ENCODE results near the gene TNP1. TPM values are rescaled to one million over a fixed set of nuclear protein-coding genes. Genes with fewer than 3 reads are reported as not detected.

Gene TNP1
- total and polyA plus RNA-seq, 3 donors from 2014 or later, result 2,101 to 8,033 (median 6,608) TPM

DNA sequence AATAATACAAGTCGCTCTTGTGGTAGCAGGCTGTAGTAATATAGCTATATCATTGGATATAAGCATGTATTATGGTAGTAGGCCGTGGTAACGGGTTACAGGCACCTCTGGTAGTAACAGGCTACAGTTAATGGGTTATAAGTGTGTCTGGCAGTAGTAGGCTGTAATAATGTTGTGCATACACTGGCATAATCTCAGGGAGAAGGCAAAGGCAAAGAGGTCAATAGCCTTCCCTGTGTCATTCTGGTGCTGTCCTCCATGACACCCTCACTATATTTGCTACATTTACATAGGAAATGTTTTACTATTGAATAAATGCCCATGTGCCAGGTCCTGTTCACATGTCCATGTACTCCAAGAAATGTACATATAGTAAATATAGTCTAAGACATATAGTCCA lies 12.8 kb upstream of the TNP1 start:
- intact Hi-C loops (cut with DNase I; ENCODE audit: low total_unique reads), result no loop called here
- H3K27ac ChIP-seq, result no peak overlapping the region
- H3K4me3 ChIP-seq, result no peak overlapping the region
- TF ChIP-seq POLR2A (IDR thresholded peaks at IDR 0.05), result no peak
- TF ChIP-seq, protein P1, sequence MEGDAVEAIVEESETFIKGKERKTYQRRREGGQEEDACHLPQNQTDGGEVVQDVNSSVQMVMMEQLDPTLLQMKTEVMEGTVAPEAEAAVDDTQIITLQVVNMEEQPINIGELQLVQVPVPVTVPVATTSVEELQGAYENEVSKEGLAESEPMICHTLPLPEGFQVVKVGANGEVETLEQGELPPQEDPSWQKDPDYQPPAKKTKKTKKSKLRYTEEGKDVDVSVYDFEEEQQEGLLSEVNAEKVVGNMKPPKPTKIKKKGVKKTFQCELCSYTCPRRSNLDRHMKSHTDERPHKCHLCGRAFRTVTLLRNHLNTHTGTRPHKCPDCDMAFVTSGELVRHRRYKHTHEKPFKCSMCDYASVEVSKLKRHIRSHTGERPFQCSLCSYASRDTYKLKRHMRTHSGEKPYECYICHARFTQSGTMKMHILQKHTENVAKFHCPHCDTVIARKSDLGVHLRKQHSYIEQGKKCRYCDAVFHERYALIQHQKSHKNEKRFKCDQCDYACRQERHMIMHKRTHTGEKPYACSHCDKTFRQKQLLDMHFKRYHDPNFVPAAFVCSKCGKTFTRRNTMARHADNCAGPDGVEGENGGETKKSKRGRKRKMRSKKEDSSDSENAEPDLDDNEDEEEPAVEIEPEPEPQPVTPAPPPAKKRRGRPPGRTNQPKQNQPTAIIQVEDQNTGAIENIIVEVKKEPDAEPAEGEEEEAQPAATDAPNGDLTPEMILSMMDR (IDR thresholded peaks at IDR 0.05), result no peak
- H3K9me3 ChIP-seq, result no peaks in the 10 kb centered on the region
- WGBS, 2 donors, result 94 to 95% methylated on average over 3 of the region's 3 CpGs
- no peak for DNase-seq
- H3K4me1 ChIP-seq, result no peaks in the 10 kb centered on the region
- H3K36me3 ChIP-seq (ENCODE audit: low read depth, missing control alignments), result no peaks in the 10 kb centered on the region
- no peaks in the 10 kb centered on the region for H3K27me3 ChIP-seq

DNA sequence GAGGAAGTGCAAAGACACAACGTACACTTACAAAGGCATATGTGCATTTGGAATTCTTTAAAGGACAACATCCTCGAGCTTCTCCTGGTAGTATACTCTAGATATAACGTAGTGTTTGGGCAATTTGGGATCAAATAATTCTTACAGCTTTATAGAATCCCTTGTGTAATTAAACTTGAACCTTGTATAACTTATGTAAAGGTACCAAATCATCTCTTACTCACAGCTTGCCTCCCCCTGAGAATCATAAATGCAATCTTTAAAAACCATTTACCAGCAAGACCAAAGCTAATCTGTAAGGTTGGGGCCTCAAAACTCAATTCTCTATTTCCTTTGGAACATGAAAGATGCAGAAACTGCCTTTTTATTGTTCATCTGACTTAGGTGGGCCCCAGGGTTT lies 12.2 kb upstream of the TNP1 start:
- no peak for TF ChIP-seq POLR2A (IDR thresholded peaks at IDR 0.05)
- TF ChIP-seq, protein P1 (IDR thresholded peaks at IDR 0.05), result no peak
- Histone ChIP-seq H3K9me3 (no peaks in the 10 kb centered on the region), H3K4me3 (no peak overlapping the region), H3K4me1 (no peaks in the 10 kb centered on the region), H3K27me3 (no peaks in the 10 kb centered on the region), H3K36me3 (ENCODE audit: low read depth, missing control alignments) (no peaks in the 10 kb centered on the region), H3K27ac (no peak overlapping the region)
- no peak for DNase-seq
- WGBS, 2 donors, result 89 to 96% methylated on average over 3 of the region's 3 CpGs
- intact Hi-C loops (cut with DNase I; ENCODE audit: low total_unique reads), result no loop called here

DNA sequence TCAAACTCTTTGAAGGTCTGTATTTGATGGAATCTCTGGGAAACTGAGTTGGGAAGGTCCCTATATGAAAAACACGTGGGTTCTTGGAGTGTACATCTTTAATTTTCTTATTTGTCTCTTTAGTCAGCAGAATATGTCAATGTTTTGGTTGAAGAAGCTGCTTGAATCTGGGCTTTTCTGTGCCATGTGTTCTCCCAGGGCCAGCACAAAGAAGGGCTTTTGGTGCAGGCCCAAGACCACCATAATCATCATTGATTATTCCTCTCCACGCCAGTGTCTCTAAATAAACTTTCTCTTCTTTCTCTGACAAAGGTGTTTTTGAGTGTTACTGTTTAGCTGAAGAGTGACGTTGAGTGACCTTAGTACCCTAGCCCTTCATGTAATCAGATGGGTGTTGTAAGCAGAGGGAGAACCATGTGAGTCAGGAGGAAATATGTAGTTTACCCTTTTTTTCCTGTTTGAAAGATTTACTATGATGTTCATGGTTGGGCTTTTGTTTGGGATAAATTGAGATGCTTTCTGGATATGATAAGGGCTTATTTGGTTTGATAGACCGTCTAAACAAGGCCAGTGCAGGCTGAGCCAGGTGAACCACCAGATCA lies 11.6 kb upstream of the TNP1 start:
- Histone ChIP-seq H3K27me3 (no peaks in the 10 kb centered on the region), H3K36me3 (ENCODE audit: low read depth, missing control alignments) (no peaks in the 10 kb centered on the region), H3K9me3 (no peaks in the 10 kb centered on the region), H3K27ac (no peak overlapping the region), H3K4me1 (no peaks in the 10 kb centered on the region), H3K4me3 (no peak overlapping the region)
- DNase-seq, result no peak
- no peak for TF ChIP-seq POLR2A (IDR thresholded peaks at IDR 0.05)
- TF ChIP-seq, protein P1 (IDR thresholded peaks at IDR 0.05), result no peak
- WGBS, 2 donors, result 72 to 89% methylated on average over 4 of the region's 4 CpGs
- intact Hi-C loops (cut with DNase I; ENCODE audit: low total_unique reads), result no loop called here

DNA sequence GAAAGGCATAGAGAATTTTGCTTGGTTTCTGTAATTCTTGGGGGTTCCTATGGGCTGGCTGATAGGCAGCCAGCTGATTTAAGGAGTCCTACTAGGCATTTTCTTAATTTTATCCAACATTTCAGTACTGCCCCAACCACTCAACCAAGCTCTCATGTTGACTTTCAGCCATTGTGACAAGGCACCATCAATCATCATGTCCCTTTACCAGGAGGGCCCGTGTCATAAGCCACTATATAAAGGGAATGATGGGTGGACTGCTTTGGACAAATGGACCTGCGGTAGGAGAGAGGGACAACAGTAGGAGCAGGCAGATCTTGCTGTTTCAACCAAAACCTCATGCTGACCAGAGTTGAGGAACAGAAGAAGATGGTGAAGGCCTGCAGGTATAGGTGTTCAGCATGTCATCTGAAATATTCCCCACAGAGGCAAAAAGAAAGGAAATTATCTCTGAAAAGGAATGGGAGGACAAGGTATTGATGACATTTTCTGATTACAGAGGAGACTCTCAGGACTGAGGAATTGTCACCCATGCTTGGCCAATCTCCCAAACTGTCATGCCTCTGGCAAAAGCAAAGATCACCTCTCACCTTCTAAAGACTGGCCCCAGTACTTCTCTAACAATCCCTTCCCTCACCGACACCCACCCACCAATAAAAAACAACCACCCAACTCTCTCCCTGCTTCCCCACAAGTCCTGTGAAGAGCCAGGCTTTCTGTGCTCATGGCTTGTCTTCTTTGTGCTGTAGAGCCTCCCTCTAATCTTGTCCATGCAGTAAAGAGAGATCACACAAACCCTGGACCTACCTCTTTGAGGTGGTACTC lies 10.9 kb upstream of the TNP1 start:
- no peaks in the 10 kb centered on the region for H3K4me1 ChIP-seq
- intact Hi-C loops (cut with DNase I; ENCODE audit: low total_unique reads), result no loop called here
- H3K36me3 ChIP-seq (ENCODE audit: low read depth, missing control alignments), result no peaks in the 10 kb centered on the region
- TF ChIP-seq, protein P1 (IDR thresholded peaks at IDR 0.05), result no peak
- no peak for TF ChIP-seq POLR2A (IDR thresholded peaks at IDR 0.05)
- no peaks in the 10 kb centered on the region for H3K9me3 ChIP-seq
- no peak overlapping the region for H3K27ac ChIP-seq
- DNase-seq, result no peak
- WGBS, 2 donors, result 89 to 98% methylated on average over 3 of the region's 3 CpGs
- no peaks in the 10 kb centered on the region for H3K27me3 ChIP-seq
- no peak overlapping the region for H3K4me3 ChIP-seq

Measured in testis (tissue), 3 donors.